HEK293 (cell line): ENCODE results near the gene BICC1.

Experiments
- CTCF ChIA-PET: fragments of 350-600 bp; formaldehyde crosslinking; extraction: SDS; loops from one replicate; lab custom pipeline; 2021; ENCODE audit warnings: antibody characterized with exemption; lab: Yijun Ruan, JAX
- POLR2A ChIA-PET: fragments of 300-600 bp; formaldehyde crosslinking; extraction: SDS; loops from one replicate; lab custom pipeline; 2020; ENCODE audit warnings: antibody characterized with exemption, inconsistent platforms; lab: Yijun Ruan, JAX
- H3K27ac ChIP-seq: fragments of 200-500 bp; sonication (Bioruptor generic); 2 replicates; pipeline ENCODE4 v1.5.1; 2014; ENCODE audit warnings: low read depth, low read length, control low read depth, inconsistent platforms; ENCODE audit errors: extremely low read depth
- H3K36me3 ChIP-seq, 2 experiments: fragments of 200-500 bp in 1 of 2; sonication (Bioruptor generic) in 1 of 2; 1 replicate in 1 of 2; 2 replicates in 1 of 2; pipeline ENCODE4 v1.5.1; 2014 to 2017; ENCODE audit warnings: inconsistent platforms in 2 of 2, low read length in 2 of 2; ENCODE audit not compliant: control insufficient read depth in 2 of 2, insufficient read depth in 1 of 2
- H3K4me1 ChIP-seq: fragments of 200-500 bp; sonication (Bioruptor generic); 2 replicates; pipeline ENCODE4 v1.5.1; 2014; ENCODE audit warnings: mild to moderate bottlenecking, low read length, inconsistent platforms; ENCODE audit not compliant: control insufficient read depth, insufficient read depth
- H3K4me3 ChIP-seq: 2 replicates; pipeline ENCODE4 v1.5.1; 2011; ENCODE audit warnings: low read depth, mild to moderate bottlenecking, control low read depth, low read length, moderate library complexity
- H3K9me3 ChIP-seq: fragments of 200-500 bp; sonication (Bioruptor generic); 2 replicates; pipeline ENCODE4 v1.5.1; 2014; ENCODE audit warnings: low read depth, low read length, inconsistent platforms; ENCODE audit not compliant: control insufficient read depth, insufficient read depth
- GLI4 ChIP-seq: fragments of 450-650 bp; formaldehyde crosslinking; IDR thresholded peaks from 2 replicates; pipeline ENCODE4 v1.5.1; 2016; ENCODE audit warnings: missing biosample characterization, missing genetic modification characterization
- GLIS2 ChIP-seq: fragments of 450-650 bp; formaldehyde crosslinking; IDR thresholded peaks from 2 replicates; pipeline ENCODE4 v1.5.1; 2016; ENCODE audit warnings: missing biosample characterization, missing genetic modification characterization
- HOXC10 ChIP-seq: sonication (generic); formaldehyde crosslinking; IDR thresholded peaks from 2 replicates; pipeline ENCODE4 v1.8.1; 2023; ENCODE audit warnings: mild to moderate bottlenecking, missing genetic modification reagents
- KLF1 ChIP-seq: fragments of 450-650 bp; formaldehyde crosslinking; IDR thresholded peaks from 2 replicates; pipeline ENCODE4 v1.5.1; 2016; ENCODE audit warnings: missing biosample characterization, missing genetic modification characterization
- KLF10 ChIP-seq: fragments of 450-650 bp; IDR thresholded peaks from 2 replicates; pipeline ENCODE4 v1.5.1; 2018; ENCODE audit warnings: missing biosample characterization, mild to moderate bottlenecking, missing genetic modification characterization
- SCRT2 ChIP-seq: fragments of 450-650 bp; formaldehyde crosslinking; IDR thresholded peaks from 2 replicates; pipeline ENCODE4 v1.5.1; 2016; ENCODE audit warnings: missing biosample characterization, missing genetic modification characterization
- TCF7L2 ChIP-seq: IDR thresholded peaks from 2 replicates; pipeline ENCODE4 v1.6.1; 2011; ENCODE audit warnings: low read depth, mild to moderate bottlenecking, inconsistent platforms, low read length, moderate library complexity, borderline replicate concordance
- ZBTB1 ChIP-seq: fragments of 450-650 bp; formaldehyde crosslinking; IDR thresholded peaks from 2 replicates; pipeline ENCODE4 v1.5.1; 2016; ENCODE audit warnings: missing biosample characterization, missing genetic modification characterization
- ZNF138 ChIP-seq: fragments of 450-650 bp; formaldehyde crosslinking; IDR thresholded peaks from 2 replicates; pipeline ENCODE4 v1.5.1; 2016; ENCODE audit warnings: missing biosample characterization, missing genetic modification characterization, borderline replicate concordance
- ZNF174 ChIP-seq: fragments of 450-650 bp; formaldehyde crosslinking; IDR thresholded peaks from 2 replicates; pipeline ENCODE4 v1.5.0; 2017; ENCODE audit warnings: missing biosample characterization, mild to moderate bottlenecking, missing genetic modification characterization
- ZNF302 ChIP-seq: fragments of 450-650 bp; formaldehyde crosslinking; IDR thresholded peaks from 2 replicates; pipeline ENCODE4 v1.5.1; 2016; ENCODE audit warnings: missing biosample characterization, missing genetic modification characterization, low read depth
- ZNF391 ChIP-seq: fragments of 450-650 bp; formaldehyde crosslinking; IDR thresholded peaks from 2 replicates; pipeline ENCODE4 v1.5.1; 2016; ENCODE audit warnings: low read depth, missing biosample characterization, missing genetic modification characterization, borderline replicate concordance
- ZNF510 ChIP-seq: fragments of 450-650 bp; formaldehyde crosslinking; IDR thresholded peaks from 2 replicates; pipeline ENCODE4 v1.5.1; 2018; ENCODE audit warnings: mild to moderate bottlenecking, missing genetic modification characterization, missing biosample characterization; ENCODE audit not compliant: insufficient replicate concordance
- ZNF514 ChIP-seq: fragments of 450-650 bp; formaldehyde crosslinking; IDR thresholded peaks from 2 replicates; pipeline ENCODE4 v1.5.1; 2016; ENCODE audit warnings: missing biosample characterization, missing genetic modification characterization
- ZNF529 ChIP-seq: fragments of 450-650 bp; formaldehyde crosslinking; IDR thresholded peaks from 2 replicates; pipeline ENCODE4 v1.5.1; 2017; ENCODE audit warnings: missing genetic modification characterization, missing biosample characterization; ENCODE audit not compliant: insufficient replicate concordance
- ZNF561 ChIP-seq: fragments of 450-650 bp; IDR thresholded peaks from 2 replicates; pipeline ENCODE4 v1.5.1; 2018; ENCODE audit warnings: missing biosample characterization, missing genetic modification characterization, borderline replicate concordance
- ZNF585B ChIP-seq: fragments of 450-650 bp; formaldehyde crosslinking; IDR thresholded peaks from 2 replicates; pipeline ENCODE4 v1.5.1; 2016; ENCODE audit warnings: missing biosample characterization, missing genetic modification characterization
- ZNF768 ChIP-seq: fragments of 450-650 bp; formaldehyde crosslinking; IDR thresholded peaks from 2 replicates; pipeline ENCODE4 v1.5.1; 2018; ENCODE audit warnings: missing biosample characterization, mild to moderate bottlenecking, missing genetic modification characterization
- TF ChIP-seq, protein P1 (sequence below): fragments of 450-650 bp; formaldehyde crosslinking; conservative IDR thresholded peaks from 2 replicates; pipeline ENCODE4 v1.5.1; 2016; ENCODE audit warnings: low read depth, missing biosample characterization, missing genetic modification characterization
- TF ChIP-seq, protein P2 (sequence below): fragments of 450-650 bp; formaldehyde crosslinking; IDR thresholded peaks from 2 replicates; pipeline ENCODE4 v1.5.1; 2016; ENCODE audit warnings: missing biosample characterization, missing genetic modification characterization
- TF ChIP-seq, protein P3 (sequence below): fragments of 450-650 bp; formaldehyde crosslinking; IDR thresholded peaks from 2 replicates; pipeline ENCODE4; 2016; ENCODE audit warnings: missing biosample characterization, missing genetic modification characterization
- TF ChIP-seq, protein P4 (sequence below): fragments of 450-650 bp; formaldehyde crosslinking; IDR thresholded peaks from 2 replicates; pipeline ENCODE4 v1.5.1; 2016; ENCODE audit warnings: missing biosample characterization, missing genetic modification characterization

Gene BICC1

DNA sequence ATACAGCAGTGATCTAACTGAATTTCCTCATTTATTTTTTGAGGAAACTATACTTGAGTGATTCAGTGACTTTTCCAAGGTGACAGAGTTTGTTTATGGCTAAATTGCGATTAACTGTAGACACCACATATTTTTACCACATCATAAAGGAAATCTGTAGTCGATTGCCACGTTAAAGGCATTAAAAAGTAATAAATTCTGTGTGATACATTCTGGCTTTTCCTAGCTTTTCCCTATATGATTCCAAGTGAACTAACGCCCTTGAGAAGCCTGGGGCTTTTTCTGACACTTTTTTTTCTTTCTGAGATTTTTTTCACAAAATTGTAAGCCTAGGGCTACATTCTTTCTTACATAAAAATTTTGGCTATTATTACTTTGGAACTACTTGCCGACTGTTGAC lies 266.9 kb downstream of the BICC1 start:
- no peak overlapping the region for H3K27ac ChIP-seq
- no peaks in the 10 kb centered on the region for H3K36me3 ChIP-seq
- H3K4me3 ChIP-seq = no peak overlapping the region
- POLR2A ChIA-PET = no interaction called here
- CTCF ChIA-PET = interaction anchor here (0.9 to 2.4 kb wide), 2 partner anchors 365 to 842 kb away, joined by 3 to 14 read pairs; no protein-coding TSS in a partner anchor
- TF ChIP-seq, protein P1, sequence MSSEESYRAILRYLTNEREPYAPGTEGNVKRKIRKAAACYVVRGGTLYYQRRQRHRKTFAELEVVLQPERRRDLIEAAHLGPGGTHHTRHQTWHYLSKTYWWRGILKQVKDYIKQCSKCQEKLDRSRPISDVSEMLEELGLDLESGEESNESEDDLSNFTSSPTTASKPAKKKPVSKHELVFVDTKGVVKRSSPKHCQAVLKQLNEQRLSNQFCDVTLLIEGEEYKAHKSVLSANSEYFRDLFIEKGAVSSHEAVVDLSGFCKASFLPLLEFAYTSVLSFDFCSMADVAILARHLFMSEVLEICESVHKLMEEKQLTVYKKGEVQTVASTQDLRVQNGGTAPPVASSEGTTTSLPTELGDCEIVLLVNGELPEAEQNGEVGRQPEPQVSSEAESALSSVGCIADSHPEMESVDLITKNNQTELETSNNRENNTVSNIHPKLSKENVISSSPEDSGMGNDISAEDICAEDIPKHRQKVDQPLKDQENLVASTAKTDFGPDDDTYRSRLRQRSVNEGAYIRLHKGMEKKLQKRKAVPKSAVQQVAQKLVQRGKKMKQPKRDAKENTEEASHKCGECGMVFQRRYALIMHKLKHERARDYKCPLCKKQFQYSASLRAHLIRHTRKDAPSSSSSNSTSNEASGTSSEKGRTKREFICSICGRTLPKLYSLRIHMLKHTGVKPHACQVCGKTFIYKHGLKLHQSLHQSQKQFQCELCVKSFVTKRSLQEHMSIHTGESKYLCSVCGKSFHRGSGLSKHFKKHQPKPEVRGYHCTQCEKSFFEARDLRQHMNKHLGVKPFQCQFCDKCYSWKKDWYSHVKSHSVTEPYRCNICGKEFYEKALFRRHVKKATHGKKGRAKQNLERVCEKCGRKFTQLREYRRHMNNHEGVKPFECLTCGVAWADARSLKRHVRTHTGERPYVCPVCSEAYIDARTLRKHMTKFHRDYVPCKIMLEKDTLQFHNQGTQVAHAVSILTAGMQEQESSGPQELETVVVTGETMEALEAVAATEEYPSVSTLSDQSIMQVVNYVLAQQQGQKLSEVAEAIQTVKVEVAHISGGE (tag by site-specific recombination) = no peak
- TF ChIP-seq GLI4 (tag by site-specific recombination) (no peak), KLF1 (tag by site-specific recombination) (no peak), SCRT2 (tag by site-specific recombination) (no peak), ZNF514 (tag by site-specific recombination) (no peak), GLIS2 (no peak), ZNF138 (tag by site-specific recombination) (no peak), KLF10 (tag by site-specific recombination) (no peak), ZNF561 (tag by site-specific recombination) (no peak), ZNF510 (tag by site-specific recombination) (no peak), ZNF174 (no peak), ZNF585B (tag by site-specific recombination) (no peak)
- TF ChIP-seq, protein P2, sequence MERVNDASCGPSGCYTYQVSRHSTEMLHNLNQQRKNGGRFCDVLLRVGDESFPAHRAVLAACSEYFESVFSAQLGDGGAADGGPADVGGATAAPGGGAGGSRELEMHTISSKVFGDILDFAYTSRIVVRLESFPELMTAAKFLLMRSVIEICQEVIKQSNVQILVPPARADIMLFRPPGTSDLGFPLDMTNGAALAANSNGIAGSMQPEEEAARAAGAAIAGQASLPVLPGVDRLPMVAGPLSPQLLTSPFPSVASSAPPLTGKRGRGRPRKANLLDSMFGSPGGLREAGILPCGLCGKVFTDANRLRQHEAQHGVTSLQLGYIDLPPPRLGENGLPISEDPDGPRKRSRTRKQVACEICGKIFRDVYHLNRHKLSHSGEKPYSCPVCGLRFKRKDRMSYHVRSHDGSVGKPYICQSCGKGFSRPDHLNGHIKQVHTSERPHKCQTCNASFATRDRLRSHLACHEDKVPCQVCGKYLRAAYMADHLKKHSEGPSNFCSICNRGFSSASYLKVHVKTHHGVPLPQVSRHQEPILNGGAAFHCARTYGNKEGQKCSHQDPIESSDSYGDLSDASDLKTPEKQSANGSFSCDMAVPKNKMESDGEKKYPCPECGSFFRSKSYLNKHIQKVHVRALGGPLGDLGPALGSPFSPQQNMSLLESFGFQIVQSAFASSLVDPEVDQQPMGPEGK (tag by site-specific recombination) = no peak
- H3K4me1 ChIP-seq = no peaks in the 10 kb centered on the region; the same call in 1 of the 2 replicates
- no peaks in the 10 kb centered on the region for H3K9me3 ChIP-seq

DNA sequence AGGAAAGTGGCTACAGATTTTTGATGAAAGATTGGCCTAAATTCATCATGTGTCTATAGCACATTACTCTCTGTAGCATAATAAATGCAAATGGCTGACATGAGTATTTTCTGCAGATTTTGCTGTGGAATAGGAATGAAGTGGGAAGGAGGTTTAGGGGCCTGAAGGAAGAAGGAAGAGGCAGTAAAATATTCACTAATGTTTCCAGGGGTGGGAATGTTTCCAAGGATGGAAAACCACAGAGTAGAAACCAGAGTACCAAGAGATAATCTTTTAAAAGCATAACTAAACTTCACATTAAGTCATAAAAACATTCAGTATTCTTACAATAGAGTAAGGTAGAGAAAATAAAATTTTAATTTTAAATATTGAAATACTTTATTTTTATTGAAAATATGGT lies 267.8 kb downstream of the BICC1 start:
- no peak overlapping the region for H3K4me3 ChIP-seq
- ChIA-PET POLR2A (no interaction called here), CTCF (interaction anchor here (1.2 to 2.9 kb wide), 5 partner anchors 38 to 366 kb away, joined by 4 to 17 read pairs (median 9); no protein-coding TSS in a partner anchor)
- H3K9me3 ChIP-seq = no peaks in the 10 kb centered on the region
- no peaks in the 10 kb centered on the region; the same call in 1 of the 2 replicates for H3K4me1 ChIP-seq
- no peak overlapping the region for H3K27ac ChIP-seq
- no peaks in the 10 kb centered on the region for H3K36me3 ChIP-seq
- TF ChIP-seq ZNF391 (tag by site-specific recombination) (no peak), ZBTB1 (tag by site-specific recombination) (no peak), ZNF768 (tag by site-specific recombination) (no peak), HOXC10 (CRISPR knock-in tag) (no peak), ZNF529 (tag by site-specific recombination) (no peak), TCF7L2 (no peak), ZNF302 (tag by site-specific recombination) (no peak)
- TF ChIP-seq, protein P3, sequence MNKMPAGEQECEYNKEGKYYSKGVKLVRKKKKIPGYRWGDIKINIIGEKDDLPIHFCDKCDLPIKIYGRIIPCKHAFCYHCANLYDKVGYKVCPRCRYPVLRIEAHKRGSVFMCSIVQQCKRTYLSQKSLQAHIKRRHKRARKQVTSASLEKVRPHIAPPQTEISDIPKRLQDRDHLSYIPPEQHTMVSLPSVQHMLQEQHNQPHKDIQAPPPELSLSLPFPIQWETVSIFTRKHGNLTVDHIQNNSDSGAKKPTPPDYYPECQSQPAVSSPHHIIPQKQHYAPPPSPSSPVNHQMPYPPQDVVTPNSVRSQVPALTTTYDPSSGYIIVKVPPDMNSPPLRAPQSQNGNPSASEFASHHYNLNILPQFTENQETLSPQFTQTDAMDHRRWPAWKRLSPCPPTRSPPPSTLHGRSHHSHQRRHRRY = no peak
- TF ChIP-seq, protein P4, sequence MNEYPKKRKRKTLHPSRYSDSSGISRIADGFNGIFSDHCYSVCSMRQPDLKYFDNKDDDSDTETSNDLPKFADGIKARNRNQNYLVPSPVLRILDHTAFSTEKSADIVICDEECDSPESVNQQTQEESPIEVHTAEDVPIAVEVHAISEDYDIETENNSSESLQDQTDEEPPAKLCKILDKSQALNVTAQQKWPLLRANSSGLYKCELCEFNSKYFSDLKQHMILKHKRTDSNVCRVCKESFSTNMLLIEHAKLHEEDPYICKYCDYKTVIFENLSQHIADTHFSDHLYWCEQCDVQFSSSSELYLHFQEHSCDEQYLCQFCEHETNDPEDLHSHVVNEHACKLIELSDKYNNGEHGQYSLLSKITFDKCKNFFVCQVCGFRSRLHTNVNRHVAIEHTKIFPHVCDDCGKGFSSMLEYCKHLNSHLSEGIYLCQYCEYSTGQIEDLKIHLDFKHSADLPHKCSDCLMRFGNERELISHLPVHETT (tag by site-specific recombination) = no peak
